Stimulated activated CD8-positive, alpha-beta memory T cell treated with anti-CD3 and anti-CD28 coated beads, Interleukin-15, amount 100 ng/mL, for 1 hour (primary cell): ENCODE results near the gene DENND6A.
"Not testable (repeated sequence)": the region's sequence is repeated elsewhere in the genome, so short reads cannot be mapped to it uniquely, and the experiment has no call there.

Experiments
- DNase-seq: peaks from one replicate; pipeline ENCODE4 v3.0.0-alpha.2; 2020; ENCODE audit warnings: low read depth

Gene DENND6A

GRCh38 chr3:57694146-57694545, 1.3 kb upstream of the DENND6A start:
- DNase-seq: no peak

GRCh38 chr3:57692133-57692395, 813 bp downstream of the DENND6A start:
- DNase-seq: not testable (repeated sequence)

GRCh38 chr3:57691411-57692132, 1.3 kb downstream of the DENND6A start:
- DNase-seq: no peak

GRCh38 chr3:57689367-57690053, 3.4 kb downstream of the DENND6A start:
- no peak for DNase-seq

- no peak for DNase-seq
Observed at GRCh38 chr3:57688291-57688690, 4.6 kb downstream of the DENND6A start.

- no peak for DNase-seq
Observed at GRCh38 chr3:57683286-57683685, 9.6 kb downstream of the DENND6A start.

- DNase-seq: no peak
Observed at GRCh38 chr3:57682284-57682683, 10.6 kb downstream of the DENND6A start.

- DNase-seq: no peak
Observed at GRCh38 chr3:57681691-57682090, 11.2 kb downstream of the DENND6A start.

- no peak for DNase-seq
Observed at GRCh38 chr3:57680046-57680445, 12.8 kb downstream of the DENND6A start.

- no peak for DNase-seq
Observed at GRCh38 chr3:57675530-57675929, 17.3 kb downstream of the DENND6A start.

GRCh38 chr3:57673156-57673555, 19.7 kb downstream of the DENND6A start:
- DNase-seq: no peak

GRCh38 chr3:57670543-57670942, 22.3 kb downstream of the DENND6A start:
- DNase-seq: no peak

- no peak for DNase-seq
Observed at GRCh38 chr3:57661404-57661803, 31.5 kb downstream of the DENND6A start.

GRCh38 chr3:57659806-57660439, 33.0 kb downstream of the DENND6A start:
- no peak for DNase-seq

GRCh38 chr3:57659004-57659673, 33.7 kb downstream of the DENND6A start:
- no peak for DNase-seq

- no peak for DNase-seq
Observed at GRCh38 chr3:57658536-57658935, 34.3 kb downstream of the DENND6A start.

GRCh38 chr3:57655727-57656126, 37.1 kb downstream of the DENND6A start:
- no peak for DNase-seq

- no peak for DNase-seq
Observed at GRCh38 chr3:57654267-57654666, 38.6 kb downstream of the DENND6A start.

GRCh38 chr3:57652203-57652602, 40.7 kb downstream of the DENND6A start:
- no peak for DNase-seq

GRCh38 chr3:57647292-57647940, 45.5 kb downstream of the DENND6A start:
- no peak for DNase-seq

GRCh38 chr3:57646723-57647122, 46.2 kb downstream of the DENND6A start:
- no peak for DNase-seq

GRCh38 chr3:57644740-57645139, 48.1 kb downstream of the DENND6A start:
- DNase-seq: no peak
